ENCODE results near the gene PPP2R3C.
"Not testable (repeated sequence)": the region's sequence is repeated elsewhere in the genome, so short reads cannot be mapped to it uniquely, and the experiment has no call there.

The PPP2R3C gene

DNA sequence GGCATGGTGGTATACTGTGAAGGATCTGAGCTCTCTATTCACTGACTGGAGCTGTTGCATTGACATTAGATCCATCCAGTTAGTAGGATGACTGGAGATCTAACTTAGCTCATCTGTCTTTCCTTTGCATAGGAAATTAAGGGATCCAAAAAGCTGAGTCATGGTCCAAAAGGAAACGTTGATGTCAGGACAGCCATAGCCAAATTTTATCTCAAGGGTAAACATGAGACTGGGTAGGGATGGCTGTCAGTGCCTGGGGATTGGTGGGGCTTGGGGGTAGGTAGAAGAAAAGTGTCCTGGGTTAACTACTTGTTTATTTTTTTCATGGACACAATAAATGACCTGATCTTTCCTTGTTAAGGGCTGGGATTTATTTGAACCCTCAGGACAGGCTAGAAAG lies 71.1 kb downstream of the PPP2R3C start:
- no peak for DNase-seq

DNA sequence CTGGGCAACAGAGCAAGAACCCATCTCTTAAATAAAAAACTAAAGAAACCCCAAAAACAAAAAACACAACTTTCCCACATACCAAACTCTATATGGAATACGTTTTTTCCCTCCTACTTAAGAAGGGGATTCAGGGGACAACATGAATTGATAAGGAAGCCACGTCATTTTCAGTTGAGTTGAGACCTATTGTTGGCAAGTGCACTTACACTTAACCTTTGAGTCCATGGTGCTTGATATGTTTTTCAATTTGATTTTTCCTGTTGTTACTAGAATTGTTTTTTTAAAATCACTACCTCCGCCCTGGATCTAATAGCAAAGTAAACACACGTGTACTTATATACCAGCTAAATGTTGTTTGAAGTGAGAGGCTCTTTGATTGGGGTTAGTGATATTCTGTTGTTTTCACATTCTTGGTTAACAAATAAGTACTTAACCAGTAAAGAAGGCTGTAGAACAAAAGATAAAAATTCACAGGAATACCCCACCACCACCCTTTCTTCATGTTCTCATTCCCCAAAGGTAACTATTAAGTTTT lies 73.7 kb downstream of the PPP2R3C start:
- DNase-seq: no peak

DNA sequence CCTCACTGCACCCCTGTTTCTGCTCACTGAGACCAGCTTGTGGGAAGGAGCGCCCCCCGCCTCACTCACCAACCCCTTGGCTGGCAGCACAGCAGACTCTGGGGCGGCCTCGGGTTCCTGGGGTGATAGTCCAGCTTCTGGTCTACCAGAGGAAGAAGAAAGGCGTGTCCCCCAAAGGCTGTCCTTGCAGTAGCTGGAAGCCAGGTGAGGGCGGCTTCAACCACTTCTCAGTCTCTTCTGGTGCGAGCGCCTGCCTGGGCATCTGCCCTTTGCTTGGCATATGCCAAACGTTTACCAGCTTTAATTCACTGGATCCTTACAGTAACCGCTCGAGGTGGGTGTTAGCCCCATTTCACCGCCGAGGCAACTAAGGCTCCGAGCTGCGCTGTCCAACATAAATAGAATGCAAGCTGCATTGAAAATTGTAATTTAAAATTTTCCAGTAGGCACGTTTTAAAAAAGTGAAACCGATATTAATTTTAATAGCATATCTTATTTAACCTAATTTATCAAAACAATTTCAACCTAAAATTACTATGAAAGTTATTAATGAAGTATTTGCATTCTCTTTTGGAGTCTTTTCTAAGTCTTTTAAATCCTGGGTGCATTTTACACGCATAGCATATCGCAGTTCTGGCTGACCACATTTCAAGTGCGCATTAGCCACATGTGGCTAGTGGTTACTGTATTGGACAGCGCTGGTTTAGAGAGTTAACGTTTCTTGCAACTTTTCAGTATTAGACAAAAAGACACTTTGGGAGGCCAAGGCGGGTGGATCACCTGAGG lies 74.8 kb downstream of the PPP2R3C start:
- DNase-seq: peak in 1 of 2 donors; percentile 35

GRCh38 chr14:35046048-35046750 lies 75.6 kb downstream of the PPP2R3C start, which contains the start of gene FAM177A1:
FAM177A1 (plus strand) TSS chr14:35046272; CDS start chr14:35046464, 192 bp downstream.
- peak; percentile 97 for DNase-seq

- no peak for DNase-seq
These were observed 76.1 kb downstream of the PPP2R3C start for GRCh38 chr14:35045798-35046047.

DNA sequence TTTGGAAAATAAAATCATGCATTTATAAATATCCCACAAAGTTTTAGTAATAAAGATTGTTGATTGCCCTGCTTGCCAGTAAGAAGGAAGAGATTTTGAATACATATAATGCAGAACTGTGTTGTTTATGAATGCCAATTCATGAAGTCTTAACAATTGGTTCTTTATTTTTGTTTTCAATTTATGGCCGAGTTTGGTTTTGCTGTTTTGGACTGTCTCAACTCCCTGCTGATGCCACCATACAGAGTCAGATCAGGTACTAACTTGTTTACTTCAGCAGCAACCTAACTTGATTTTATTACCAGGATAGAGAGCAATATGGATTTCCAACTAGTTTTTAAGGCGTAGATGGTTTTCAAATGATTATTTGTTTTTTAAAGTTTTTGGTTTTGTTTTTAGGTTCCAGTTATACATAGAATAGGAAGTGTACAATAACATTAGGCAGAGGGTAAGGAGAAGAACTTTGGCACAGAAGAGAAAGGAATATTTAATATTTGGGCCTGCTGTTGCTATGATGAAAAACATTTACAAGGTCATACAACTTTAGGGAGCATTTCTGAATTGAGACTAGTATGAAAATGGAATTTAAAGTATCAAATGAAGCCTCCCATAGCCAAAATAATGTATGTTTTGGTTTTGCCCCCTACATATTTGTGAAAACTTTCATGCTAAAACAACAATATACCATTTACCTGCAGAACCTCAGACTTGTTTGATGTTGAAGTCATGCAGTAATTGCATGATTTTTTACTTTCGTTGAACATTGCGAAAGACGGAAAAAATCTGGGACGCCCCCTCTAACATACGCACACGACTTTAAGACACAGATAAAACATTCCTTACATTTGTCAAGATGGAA lies 76.6 kb downstream of the PPP2R3C start:
- no peak for DNase-seq

- DNase-seq: no peak
These were observed 78.7 kb downstream of the PPP2R3C start for GRCh38 chr14:35043046-35043445.

- no peak for DNase-seq
These were observed 79.2 kb downstream of the PPP2R3C start for GRCh38 chr14:35042632-35043031.

GRCh38 chr14:35038312-35038711 lies 83.5 kb downstream of the PPP2R3C start:
- DNase-seq: not testable (repeated sequence)

All from stimulated activated CD4-positive, alpha-beta T cell treated with anti-CD3 and anti-CD28 coated beads, Interleukin-2, amount 100 ng/mL, for 48 hours (primary cell).